HL-60 (cell line): Measurements from ENCODE around the gene RIOK3.

Experiments used
- POLR2AphosphoS5 ChIP-seq: IDR thresholded peaks from 2 replicates; pipeline ENCODE4 v1.6.1; 2012; ENCODE audit warnings: low read depth
- TF ChIP-seq, protein P1 (sequence below): IDR thresholded peaks from one replicate; pipeline ENCODE4 v1.5.1; 2011; ENCODE audit warnings: low read length, control low read depth, inconsistent platforms; ENCODE audit not compliant: insufficient read depth
- TF ChIP-seq, protein P2 (sequence below): IDR thresholded peaks from 2 replicates; pipeline ENCODE4 v1.6.1; 2012; ENCODE audit warnings: low read depth; ENCODE audit not compliant: insufficient replicate concordance

DNA sequence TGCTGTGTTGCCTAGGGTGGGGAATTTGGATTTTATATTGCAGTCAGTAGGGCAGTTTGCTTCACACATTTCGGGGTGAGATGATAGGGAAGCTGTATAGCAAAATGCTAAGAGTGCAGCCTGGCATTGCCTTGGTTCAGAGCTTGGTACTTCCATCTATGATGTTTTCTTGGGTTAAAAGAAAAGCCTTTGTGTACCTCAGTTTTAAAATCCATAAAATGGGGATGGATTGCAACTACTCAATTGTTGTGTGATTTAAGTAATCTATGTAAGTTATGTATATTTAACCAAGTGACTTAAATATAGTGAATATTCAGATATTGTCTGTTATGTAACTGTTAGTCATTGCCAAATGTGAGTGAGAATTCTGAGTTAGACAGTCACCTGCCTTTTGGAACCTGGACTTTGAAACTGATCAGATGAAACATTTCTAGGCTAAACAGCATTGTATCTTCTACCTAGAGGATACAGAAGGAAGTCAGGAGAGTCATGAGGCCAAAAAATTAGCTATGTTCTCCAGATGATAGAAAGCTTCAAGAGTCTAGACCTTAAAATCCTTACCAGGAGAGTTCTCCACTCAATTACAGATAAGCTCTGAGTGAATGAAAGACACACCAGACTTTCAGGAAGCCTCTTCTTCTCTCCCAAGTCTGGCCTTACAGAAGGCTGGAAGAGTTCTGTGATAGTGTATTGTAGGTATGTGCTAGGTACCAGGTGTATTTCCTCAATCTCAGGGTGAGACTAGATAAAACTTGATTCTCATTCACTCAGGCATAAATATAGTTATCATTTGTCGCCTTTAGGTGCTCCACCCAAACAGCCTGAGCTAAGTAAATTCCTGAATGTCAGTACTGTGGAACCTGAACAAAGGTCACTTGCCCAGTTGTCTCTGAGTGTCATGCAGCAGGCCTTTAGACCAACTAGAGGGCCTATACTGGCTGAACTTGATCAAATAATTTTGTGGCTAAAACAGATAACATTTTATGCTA, 7.5 kb downstream of the RIOK3 start:
- TF ChIP-seq POLR2AphosphoS5, result no peak
- TF ChIP-seq, protein P1, sequence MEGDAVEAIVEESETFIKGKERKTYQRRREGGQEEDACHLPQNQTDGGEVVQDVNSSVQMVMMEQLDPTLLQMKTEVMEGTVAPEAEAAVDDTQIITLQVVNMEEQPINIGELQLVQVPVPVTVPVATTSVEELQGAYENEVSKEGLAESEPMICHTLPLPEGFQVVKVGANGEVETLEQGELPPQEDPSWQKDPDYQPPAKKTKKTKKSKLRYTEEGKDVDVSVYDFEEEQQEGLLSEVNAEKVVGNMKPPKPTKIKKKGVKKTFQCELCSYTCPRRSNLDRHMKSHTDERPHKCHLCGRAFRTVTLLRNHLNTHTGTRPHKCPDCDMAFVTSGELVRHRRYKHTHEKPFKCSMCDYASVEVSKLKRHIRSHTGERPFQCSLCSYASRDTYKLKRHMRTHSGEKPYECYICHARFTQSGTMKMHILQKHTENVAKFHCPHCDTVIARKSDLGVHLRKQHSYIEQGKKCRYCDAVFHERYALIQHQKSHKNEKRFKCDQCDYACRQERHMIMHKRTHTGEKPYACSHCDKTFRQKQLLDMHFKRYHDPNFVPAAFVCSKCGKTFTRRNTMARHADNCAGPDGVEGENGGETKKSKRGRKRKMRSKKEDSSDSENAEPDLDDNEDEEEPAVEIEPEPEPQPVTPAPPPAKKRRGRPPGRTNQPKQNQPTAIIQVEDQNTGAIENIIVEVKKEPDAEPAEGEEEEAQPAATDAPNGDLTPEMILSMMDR, result no peak
- TF ChIP-seq, protein P2, sequence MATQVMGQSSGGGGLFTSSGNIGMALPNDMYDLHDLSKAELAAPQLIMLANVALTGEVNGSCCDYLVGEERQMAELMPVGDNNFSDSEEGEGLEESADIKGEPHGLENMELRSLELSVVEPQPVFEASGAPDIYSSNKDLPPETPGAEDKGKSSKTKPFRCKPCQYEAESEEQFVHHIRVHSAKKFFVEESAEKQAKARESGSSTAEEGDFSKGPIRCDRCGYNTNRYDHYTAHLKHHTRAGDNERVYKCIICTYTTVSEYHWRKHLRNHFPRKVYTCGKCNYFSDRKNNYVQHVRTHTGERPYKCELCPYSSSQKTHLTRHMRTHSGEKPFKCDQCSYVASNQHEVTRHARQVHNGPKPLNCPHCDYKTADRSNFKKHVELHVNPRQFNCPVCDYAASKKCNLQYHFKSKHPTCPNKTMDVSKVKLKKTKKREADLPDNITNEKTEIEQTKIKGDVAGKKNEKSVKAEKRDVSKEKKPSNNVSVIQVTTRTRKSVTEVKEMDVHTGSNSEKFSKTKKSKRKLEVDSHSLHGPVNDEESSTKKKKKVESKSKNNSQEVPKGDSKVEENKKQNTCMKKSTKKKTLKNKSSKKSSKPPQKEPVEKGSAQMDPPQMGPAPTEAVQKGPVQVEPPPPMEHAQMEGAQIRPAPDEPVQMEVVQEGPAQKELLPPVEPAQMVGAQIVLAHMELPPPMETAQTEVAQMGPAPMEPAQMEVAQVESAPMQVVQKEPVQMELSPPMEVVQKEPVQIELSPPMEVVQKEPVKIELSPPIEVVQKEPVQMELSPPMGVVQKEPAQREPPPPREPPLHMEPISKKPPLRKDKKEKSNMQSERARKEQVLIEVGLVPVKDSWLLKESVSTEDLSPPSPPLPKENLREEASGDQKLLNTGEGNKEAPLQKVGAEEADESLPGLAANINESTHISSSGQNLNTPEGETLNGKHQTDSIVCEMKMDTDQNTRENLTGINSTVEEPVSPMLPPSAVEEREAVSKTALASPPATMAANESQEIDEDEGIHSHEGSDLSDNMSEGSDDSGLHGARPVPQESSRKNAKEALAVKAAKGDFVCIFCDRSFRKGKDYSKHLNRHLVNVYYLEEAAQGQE, result no peak
